Spleen (tissue), 7 donors: ENCODE measurements around the gene STAG3.
A peak's percentile ranks its signal among the peaks of the same experiment; 100 is the strongest.

Source experiments
- POLR2A ChIP-seq, 3 donors: fragments of 450-650 bp; IDR thresholded peaks; one replicate each; pipeline ENCODE4 v1.5.1; 2017; ENCODE audit warnings: antibody characterized with exemption in 3 of 3, mild to moderate bottlenecking in 1 of 3
- POLR2AphosphoS5 ChIP-seq, 3 donors: sonication (generic); formaldehyde crosslinking; IDR thresholded peaks; one replicate each; pipeline ENCODE4 v1.5.1; 2017; ENCODE audit warnings: antibody characterized with exemption in 3 of 3
- TF ChIP-seq, protein P1 (sequence below), 11 experiments: fragments of 200-600 bp in 7 of 11; fragments of 450-650 bp in 4 of 11; sonication (generic) in 4 of 11; IDR thresholded peaks in 8 of 11; conservative IDR thresholded peaks in 3 of 11; 1 replicate in 7 of 11; 2 replicates in 4 of 11; pipeline versions ENCODE4 v1.4.0 to v1.8.0; 2016 to 2021; ENCODE audit warnings: antibody characterized with exemption in 11 of 11, inconsistent platforms in 4 of 11, mild to moderate bottlenecking in 1 of 11
- donor health status: DM: no; HTN: no; CAD: no; lungs with moderate emphysema.
- donor health status: DM: no; HTN: no; CAD: no.
- donor health status: DM: no; HTN: no; CAD: no.

DNA sequence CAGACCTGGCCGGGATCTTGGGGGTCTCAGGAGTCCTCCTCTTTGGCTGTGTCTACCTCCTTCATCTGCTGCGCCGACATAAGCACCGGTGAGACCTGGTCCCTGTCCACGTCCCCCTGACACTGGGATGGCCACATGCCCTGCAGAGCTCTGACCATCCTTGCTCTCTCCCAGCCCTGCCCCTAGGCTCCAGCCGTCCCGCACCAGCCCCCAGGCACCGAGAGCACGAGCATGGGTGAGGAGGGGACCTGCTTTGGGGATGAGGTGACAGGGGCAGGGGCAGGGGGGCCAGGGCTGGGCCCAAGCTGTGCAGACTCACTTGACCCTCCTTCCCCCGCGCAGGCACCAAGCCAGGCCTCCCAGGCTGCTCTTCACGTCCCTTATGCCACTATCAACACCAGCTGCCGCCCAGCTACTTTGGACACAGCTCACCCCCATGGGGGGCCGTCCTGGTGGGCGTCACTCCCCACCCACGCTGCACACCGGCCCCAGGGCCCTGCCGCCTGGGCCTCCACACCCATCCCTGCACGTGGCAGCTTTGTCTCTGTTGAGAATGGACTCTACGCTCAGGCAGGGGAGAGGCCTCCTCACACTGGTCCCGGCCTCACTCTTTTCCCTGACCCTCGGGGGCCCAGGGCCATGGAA, 43.0 kb downstream of the STAG3 start:
- TF ChIP-seq POLR2A (IDR thresholded peaks at IDR 0.05), result no peak
- peak in 1 of 3 donors; percentile 52 for TF ChIP-seq POLR2AphosphoS5 (IDR thresholded peaks at IDR 0.05)
- TF ChIP-seq, protein P1, sequence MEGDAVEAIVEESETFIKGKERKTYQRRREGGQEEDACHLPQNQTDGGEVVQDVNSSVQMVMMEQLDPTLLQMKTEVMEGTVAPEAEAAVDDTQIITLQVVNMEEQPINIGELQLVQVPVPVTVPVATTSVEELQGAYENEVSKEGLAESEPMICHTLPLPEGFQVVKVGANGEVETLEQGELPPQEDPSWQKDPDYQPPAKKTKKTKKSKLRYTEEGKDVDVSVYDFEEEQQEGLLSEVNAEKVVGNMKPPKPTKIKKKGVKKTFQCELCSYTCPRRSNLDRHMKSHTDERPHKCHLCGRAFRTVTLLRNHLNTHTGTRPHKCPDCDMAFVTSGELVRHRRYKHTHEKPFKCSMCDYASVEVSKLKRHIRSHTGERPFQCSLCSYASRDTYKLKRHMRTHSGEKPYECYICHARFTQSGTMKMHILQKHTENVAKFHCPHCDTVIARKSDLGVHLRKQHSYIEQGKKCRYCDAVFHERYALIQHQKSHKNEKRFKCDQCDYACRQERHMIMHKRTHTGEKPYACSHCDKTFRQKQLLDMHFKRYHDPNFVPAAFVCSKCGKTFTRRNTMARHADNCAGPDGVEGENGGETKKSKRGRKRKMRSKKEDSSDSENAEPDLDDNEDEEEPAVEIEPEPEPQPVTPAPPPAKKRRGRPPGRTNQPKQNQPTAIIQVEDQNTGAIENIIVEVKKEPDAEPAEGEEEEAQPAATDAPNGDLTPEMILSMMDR (IDR thresholded peaks at IDR 0.05 in 8 of 11, conservative IDR thresholded peaks at IDR 0.05 in 3 of 11), result no peak
